HG03108 (cell line): ENCODE data around the gene HHAT.

Source experiments
- ATAC-seq: cut with Tn5 transposase; IDR thresholded peaks from one replicate; pipeline ENCODE4 v1.9.1; 2021; ENCODE audit warnings: moderate library complexity; ENCODE audit not compliant: unreplicated experiment

HHAT gene

GRCh38 chr1:210328746-210329503, at the start of gene HHAT:
HHAT (plus strand) TSS chr1:210328902; CDS start chr1:210348976, 20,074 bp downstream.
- peak; percentile 52 for ATAC-seq

DNA sequence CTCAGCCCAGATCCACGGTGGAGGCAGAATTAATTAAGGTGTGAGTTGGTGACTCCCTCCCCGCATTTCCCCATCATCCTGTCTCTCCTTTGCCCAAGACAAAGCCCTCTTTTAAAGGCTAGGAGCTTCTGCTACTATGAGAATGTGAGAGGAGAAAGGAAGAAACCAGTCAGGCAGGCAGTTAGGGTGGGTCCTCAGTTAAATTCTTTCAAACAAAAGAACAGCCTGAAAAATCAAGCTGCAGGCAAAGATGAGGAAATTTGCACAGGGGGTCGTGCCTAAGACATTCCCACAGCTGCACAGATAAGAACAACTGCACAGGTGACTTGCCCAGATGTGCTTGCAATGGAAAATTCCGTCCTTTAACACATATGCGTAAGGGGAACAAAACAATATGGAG, 48.5 kb upstream of the HHAT start:
- ATAC-seq = no peak

DNA sequence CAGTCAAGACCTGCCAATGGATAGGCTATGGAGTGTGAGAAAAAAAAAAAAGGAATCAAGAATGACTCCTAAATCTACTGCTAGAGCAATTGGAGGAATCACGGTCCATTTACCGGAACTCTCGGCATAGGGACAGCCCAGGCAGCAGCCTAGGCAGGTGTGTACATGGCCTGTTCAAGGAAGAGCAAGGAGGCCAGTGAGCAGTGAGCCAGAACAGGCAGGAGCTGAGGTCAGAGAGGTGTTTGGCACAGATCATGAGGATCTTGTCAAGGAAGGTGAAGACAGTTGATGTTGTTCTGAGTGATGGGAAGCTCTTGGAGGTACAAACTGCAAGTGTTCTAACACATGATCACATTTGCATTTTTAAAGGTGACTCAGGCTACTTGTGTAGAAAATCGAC, 40.6 kb upstream of the HHAT start:
- ATAC-seq = no peak

DNA sequence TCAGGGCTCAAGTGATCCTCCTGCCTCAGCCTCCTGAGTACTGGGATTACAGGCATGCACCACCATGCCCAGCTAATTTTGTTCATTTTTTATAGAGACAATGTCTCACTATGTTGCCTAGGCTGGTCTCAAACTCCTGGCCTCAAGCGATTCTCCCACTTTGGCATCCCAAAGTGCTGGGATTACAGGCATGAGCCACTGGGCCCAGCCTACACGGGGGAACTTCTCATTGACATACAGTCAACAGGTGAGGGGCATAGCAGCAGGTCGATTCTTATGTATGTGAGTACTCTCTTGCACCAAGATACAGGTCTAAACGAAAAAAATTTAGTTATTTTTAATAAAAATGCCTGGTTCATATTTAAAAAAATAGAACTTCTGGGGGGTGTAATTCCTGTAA, 39.5 kb upstream of the HHAT start:
- ATAC-seq = no peak

- ATAC-seq = no peak
Measured at GRCh38 chr1:210291081-210291764, 37.5 kb upstream of the HHAT start.

GRCh38 chr1:210291786-210292230, 36.9 kb upstream of the HHAT start:
- no peak for ATAC-seq

DNA sequence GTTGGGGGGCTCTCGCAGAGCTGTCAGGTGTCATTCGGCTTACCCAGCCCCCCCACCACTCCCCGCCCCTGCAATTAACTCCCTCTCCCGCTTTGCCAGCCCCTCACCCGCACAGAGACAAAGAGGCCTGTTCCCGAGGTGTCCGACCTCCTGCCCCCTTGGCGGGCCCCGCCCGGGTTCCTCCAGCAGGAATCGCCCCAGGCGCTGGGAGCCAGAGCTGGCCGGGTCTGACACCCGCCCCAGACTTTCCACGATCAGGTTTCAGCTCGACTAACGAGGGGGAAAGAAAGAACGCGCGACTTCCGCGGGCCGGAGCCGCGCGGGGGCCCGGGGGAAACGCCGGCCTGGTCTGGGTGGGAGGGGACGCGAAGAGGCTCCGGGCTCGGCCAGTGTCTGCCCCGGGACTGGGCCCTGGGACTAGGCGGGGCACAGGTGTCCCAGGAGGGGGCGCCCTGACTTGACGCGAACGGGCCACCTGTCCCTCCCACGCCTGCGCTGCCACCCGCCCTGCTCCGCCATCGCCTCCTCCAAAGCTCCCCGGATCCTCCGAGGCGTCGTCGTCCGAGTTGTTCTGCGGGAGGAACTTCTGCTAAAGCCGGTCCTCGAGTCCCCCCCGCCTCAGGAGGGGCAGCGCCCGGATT, 36.4 kb upstream of the HHAT start:
- ATAC-seq = peak; percentile 49

DNA sequence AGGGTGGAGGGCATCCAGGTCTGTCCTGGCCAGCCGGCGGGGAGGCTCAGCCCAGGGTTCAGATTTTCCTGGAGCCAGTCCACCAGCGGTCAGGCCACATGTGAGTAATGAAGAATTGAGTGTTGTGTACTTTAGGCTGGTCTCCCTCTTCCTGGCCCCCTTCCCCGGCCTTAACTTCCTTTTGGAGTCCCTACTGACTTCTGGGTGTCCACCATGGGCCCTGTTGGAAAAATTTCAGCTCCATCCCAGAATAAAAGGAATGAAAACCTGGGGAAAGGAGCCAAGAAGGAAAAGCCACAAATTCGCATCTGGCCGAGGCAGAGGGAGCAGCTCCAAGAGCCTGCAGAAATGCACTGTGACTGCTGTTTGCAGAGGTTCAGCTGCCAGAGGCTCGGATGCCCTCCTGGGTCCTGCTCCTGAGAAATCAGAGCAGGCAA, 35.5 kb upstream of the HHAT start:
- no peak for ATAC-seq

GRCh38 chr1:210294999-210295745, 33.5 kb upstream of the HHAT start:
- no peak for ATAC-seq

DNA sequence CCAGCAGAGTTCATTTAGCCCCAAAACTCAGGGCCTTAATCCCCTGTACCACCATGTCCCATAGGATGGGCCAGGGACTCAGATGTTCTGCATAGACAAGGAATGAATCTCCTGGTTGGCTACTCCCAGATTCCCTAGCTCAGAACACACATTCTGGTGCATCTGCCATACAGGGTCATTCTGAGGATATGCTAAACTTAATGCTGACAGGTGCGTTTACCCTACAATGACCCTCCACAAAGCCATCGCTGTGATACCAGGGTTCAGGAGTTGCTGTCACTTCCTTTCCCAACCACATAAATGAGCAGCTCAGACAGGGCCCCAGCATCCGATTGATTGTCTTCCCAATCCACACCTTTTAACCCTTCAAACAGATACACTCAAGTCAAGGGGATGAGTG, 32.0 kb upstream of the HHAT start:
- ATAC-seq = no peak

DNA sequence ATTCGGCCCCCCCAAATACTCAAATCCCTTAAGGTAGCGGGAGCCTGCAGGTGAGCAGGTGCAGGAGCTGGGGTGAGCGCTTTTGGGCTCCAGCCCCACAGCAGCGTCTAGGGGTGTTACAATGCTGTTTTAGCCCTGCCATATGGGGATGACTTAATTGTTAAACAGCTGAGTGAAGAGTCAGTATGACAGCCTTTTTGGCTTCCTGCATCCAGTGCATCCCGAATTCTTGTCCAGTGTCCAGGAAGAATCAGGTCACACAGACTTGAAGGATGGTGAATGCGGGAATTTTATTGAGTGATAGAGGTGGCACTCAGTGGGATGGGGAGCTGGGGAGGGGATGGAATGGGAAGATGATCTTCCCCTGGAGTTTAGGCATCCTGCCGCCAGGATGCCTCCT, 30.4 kb upstream of the HHAT start:
- no peak for ATAC-seq

GRCh38 chr1:210298936-210299335, 29.8 kb upstream of the HHAT start:
- ATAC-seq = no peak

DNA sequence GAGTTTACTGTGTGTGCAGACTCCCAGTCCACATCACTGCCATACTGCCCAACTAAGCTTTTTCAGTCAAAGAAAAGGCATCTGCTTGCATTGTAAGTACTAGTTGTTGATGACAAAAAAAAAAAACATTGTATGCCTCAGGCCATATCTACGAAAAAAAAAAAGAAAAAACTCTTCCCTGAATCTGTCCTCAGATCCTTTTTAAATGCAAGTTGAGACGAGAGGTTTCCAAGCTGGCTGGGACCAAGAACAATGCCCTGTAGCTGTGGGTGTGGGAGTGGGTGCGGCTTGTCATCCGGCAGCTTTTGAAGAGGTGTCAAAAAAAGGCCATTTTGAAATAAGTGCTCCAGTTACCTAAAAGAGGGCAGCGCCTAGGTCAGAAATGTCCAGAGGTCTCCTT, 29.2 kb upstream of the HHAT start:
- no peak for ATAC-seq

- no peak for ATAC-seq
Measured at GRCh38 chr1:210300923-210301614, 27.6 kb upstream of the HHAT start.

- no peak for ATAC-seq
Measured at GRCh38 chr1:210301615-210302000, 27.1 kb upstream of the HHAT start.

- ATAC-seq = no peak
Measured at GRCh38 chr1:210302501-210302900, 26.2 kb upstream of the HHAT start.

DNA sequence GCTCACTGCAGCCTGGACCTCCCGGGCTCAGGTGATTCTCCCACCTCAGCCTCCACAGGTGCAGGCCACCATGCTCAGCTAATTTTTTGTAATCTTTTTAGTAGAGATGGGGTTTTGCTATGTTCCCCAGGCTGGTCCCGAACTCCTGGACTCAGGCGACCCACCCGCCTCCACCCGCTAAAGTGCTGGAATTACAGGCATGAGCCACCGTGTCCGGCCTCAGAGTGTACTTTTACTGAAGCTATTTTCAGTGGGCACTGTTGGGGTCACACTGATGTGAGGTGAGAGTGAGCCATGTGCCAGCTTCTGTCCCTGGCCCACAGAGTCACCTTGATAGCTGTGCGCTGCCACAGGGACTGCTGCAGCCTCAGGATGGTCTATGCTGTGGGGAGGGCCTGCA, 25.3 kb upstream of the HHAT start:
- no peak for ATAC-seq

- no peak for ATAC-seq
Measured at GRCh38 chr1:210310562-210311153, 18.0 kb upstream of the HHAT start.

GRCh38 chr1:210311726-210312493, 16.8 kb upstream of the HHAT start:
- no peak for ATAC-seq
